Choroid plexus epithelial cell (primary cell): Measurements from ENCODE around the gene AGPAT2.

ENCODE experiments used
- DNase-seq: peaks from one replicate; pipeline ENCODE4 v3.0.0-alpha.2; 2010; ENCODE audit warnings: low read depth
- H3K4me3 ChIP-seq: 2 replicates; pipeline ENCODE4 v1.5.1; 2011; ENCODE audit warnings: low read depth, mild to moderate bottlenecking, control low read depth, low read length, moderate library complexity
- TF ChIP-seq, protein P1 (sequence below): conservative IDR thresholded peaks from 2 replicates; pipeline ENCODE4 v1.5.1; 2011; ENCODE audit warnings: low read depth, mild to moderate bottlenecking, control low read depth, inconsistent platforms, low read length, moderate library complexity

AGPAT2 gene

DNA sequence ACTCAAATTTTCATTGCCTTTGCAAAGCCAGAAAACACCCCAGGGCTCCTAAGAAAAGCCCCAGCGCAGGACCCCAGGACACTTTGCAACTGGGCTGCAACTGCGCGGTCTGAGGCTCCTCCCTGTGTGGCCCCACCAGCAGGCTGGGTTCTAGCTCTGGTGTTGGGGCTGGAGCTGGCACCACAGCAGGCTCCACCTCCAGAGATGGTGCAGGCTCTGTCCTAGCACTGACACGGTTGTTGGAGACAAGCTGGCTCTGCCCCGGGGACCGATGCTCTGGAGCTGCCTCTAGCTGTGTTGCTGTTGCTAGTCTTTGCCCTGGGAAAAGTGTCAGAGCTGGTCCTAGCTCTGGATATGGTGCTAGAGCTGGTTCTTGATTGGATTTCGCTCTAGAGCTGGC, 41.9 kb upstream of the AGPAT2 start:
- H3K4me3 ChIP-seq, result peak overlapping the region; percentile 90
- no peak for DNase-seq
- TF ChIP-seq, protein P1, sequence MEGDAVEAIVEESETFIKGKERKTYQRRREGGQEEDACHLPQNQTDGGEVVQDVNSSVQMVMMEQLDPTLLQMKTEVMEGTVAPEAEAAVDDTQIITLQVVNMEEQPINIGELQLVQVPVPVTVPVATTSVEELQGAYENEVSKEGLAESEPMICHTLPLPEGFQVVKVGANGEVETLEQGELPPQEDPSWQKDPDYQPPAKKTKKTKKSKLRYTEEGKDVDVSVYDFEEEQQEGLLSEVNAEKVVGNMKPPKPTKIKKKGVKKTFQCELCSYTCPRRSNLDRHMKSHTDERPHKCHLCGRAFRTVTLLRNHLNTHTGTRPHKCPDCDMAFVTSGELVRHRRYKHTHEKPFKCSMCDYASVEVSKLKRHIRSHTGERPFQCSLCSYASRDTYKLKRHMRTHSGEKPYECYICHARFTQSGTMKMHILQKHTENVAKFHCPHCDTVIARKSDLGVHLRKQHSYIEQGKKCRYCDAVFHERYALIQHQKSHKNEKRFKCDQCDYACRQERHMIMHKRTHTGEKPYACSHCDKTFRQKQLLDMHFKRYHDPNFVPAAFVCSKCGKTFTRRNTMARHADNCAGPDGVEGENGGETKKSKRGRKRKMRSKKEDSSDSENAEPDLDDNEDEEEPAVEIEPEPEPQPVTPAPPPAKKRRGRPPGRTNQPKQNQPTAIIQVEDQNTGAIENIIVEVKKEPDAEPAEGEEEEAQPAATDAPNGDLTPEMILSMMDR, result no peak

DNA sequence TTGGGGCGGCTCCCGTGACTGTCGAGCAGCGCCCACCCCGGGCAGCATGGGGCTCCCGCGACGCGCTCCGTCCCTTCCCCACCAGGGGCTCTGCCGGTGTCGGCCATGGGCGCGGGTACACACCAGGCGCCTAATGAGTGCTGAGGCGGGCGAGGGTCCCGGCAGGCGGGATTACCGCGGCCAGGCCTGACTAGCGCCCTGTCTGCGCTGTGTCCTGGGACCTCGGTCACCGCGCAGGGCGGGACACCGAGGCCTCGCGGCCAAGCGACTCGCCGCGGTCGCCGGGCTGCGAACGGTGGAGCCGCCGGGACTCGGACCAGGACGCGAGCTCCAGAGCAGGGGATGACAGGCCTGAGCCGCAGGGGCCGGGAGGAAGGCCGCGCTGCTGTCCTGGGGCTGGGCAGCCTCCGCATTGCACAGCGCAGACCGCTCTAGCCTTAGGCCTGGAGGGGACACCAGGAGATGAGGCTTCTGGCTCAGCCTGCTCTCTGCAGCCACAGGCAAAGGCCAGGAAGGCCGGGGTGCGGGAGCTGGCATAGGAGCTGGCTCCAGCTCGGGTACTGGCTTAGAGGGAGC, 41.4 kb upstream of the AGPAT2 start:
- H3K4me3 ChIP-seq, result peak overlapping the region; percentile 90
- peak; percentile 39 for DNase-seq
- TF ChIP-seq, protein P1, result no peak

DNA sequence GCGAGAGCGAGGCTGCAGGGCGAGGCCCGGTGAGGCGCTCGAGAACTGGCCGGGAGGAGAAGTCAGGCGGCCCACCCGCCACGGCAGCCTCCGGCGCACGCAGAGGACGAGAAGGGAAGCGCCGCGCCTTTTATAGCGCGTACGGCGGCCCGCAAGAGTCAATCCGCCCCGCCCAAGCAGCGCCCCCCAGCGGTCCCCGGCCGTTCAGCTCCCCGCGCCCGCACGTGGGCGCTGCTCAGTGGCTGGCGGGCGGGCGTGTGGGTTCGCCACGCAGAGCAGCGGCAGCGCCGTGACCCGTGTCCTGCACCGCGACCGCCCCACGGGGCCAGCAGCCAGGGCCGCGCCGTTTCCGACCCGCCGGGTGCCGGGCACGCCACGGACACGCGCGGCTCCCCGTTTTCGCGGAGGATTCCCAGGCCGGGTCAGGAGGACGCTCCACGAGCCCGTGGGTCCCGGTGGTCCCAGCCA, 40.9 kb upstream of the AGPAT2 start:
- peak overlapping the region; percentile 90 for H3K4me3 ChIP-seq
- peak; percentile 92 for DNase-seq
- TF ChIP-seq, protein P1, result peak; percentile 67

DNA sequence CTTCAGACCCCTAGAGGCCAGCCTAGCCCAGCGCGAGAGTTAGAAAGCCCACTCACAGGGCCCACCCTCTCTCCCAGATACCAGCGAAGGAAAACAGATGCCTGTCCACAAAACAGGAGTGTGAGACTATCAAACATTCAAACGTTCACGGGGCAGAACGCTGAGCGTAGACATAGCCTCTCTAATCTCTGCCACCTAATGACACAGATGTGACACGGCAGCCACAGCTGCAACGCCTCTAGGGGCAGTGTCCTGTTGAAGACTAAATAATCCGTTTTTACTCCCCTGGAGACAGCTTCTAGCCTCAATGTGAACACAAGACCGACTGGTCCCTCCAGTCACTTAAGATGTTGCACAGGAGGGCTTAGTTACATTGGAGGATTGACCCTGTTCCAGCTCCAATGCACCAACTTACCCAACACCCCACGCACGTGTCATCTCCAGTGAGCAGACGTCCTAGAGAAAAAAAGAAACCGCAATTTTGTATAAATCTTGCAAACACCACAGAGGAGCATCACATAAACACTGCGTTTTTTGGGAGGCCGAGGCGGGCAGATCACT, 39.5 kb upstream of the AGPAT2 start:
- H3K4me3 ChIP-seq, result peak overlapping the region; percentile 90
- TF ChIP-seq, protein P1, result peak; percentile 36
- DNase-seq, result no peak

GRCh38 chr9:136726118-136726517, 38.9 kb upstream of the AGPAT2 start:
- TF ChIP-seq, protein P1, result no peak
- no peak for DNase-seq
- H3K4me3 ChIP-seq, result peak overlapping the region; percentile 90

GRCh38 chr9:136725612-136726011, 38.4 kb upstream of the AGPAT2 start:
- TF ChIP-seq, protein P1, result no peak
- peak overlapping the region; percentile 90 for H3K4me3 ChIP-seq
- peak; percentile 63 for DNase-seq

- no peak overlapping the region for H3K4me3 ChIP-seq
- DNase-seq, result no peak
- TF ChIP-seq, protein P1, result no peak
Measured at GRCh38 chr9:136724772-136725171, 37.5 kb upstream of the AGPAT2 start.
